ENCODE measurements around the gene ABTB2. TPM values are rescaled to one million over a fixed set of nuclear protein-coding genes. Genes with fewer than 3 reads are reported as not detected.

The ABTB2 gene
- total RNA-seq, 1 donor from 2014 or later: 32.9 TPM

GRCh38 chr11:34302046-34302921, 55.5 kb downstream of the ABTB2 start:
- H3K9me3 Mint-ChIP-seq: no peaks in the 10 kb centered on the region
- no peak overlapping the region for H3K4me3 Mint-ChIP-seq (ENCODE audit: low read depth)
- peak overlapping the region; percentile 3 for H3K27ac Mint-ChIP-seq
- no peak for DNase-seq (ENCODE audit: low spot score)
- H3K36me3 Mint-ChIP-seq (ENCODE audit: low read depth): no peaks in the 10 kb centered on the region
- intact Hi-C loops (cut with micrococcal nuclease): no loop called here
- peaks cover 25% of the 10 kb centered on the region for H3K4me1 Mint-ChIP-seq (ENCODE audit: low read depth)
- H3K27me3 Mint-ChIP-seq (ENCODE audit: low read depth): no peaks in the 10 kb centered on the region

- H3K27ac Mint-ChIP-seq: no peak overlapping the region
- H3K36me3 Mint-ChIP-seq (ENCODE audit: low read depth): no peaks in the 10 kb centered on the region
- peaks cover 28% of the 10 kb centered on the region for H3K4me1 Mint-ChIP-seq (ENCODE audit: low read depth)
- H3K9me3 Mint-ChIP-seq: no peaks in the 10 kb centered on the region
- no peak overlapping the region for H3K4me3 Mint-ChIP-seq (ENCODE audit: low read depth)
- H3K27me3 Mint-ChIP-seq (ENCODE audit: low read depth): no peaks in the 10 kb centered on the region
- intact Hi-C loops (cut with micrococcal nuclease): no loop called here
- DNase-seq (ENCODE audit: low spot score): no peak
These were observed 56.9 kb downstream of the ABTB2 start for GRCh38 chr11:34300926-34301295.

GRCh38 chr11:34300026-34300925, 57.5 kb downstream of the ABTB2 start:
- Mint-ChIP-seq H3K4me1 (ENCODE audit: low read depth) (peaks cover 28% of the 10 kb centered on the region), H3K9me3 (no peaks in the 10 kb centered on the region), H3K36me3 (ENCODE audit: low read depth) (no peaks in the 10 kb centered on the region), H3K4me3 (ENCODE audit: low read depth) (no peak overlapping the region), H3K27ac (no peak overlapping the region), H3K27me3 (ENCODE audit: low read depth) (no peaks in the 10 kb centered on the region)
- no peak for DNase-seq (ENCODE audit: low spot score)
- intact Hi-C loops (cut with micrococcal nuclease): no loop called here

- DNase-seq (ENCODE audit: low spot score): no peak
- Mint-ChIP-seq H3K4me1 (ENCODE audit: low read depth) (peaks cover 28% of the 10 kb centered on the region), H3K36me3 (ENCODE audit: low read depth) (no peaks in the 10 kb centered on the region), H3K4me3 (ENCODE audit: low read depth) (no peak overlapping the region), H3K27me3 (ENCODE audit: low read depth) (no peaks in the 10 kb centered on the region), H3K27ac (no peak overlapping the region), H3K9me3 (no peaks in the 10 kb centered on the region)
- intact Hi-C loops (cut with micrococcal nuclease): no loop called here
These were observed 58.4 kb downstream of the ABTB2 start for GRCh38 chr11:34299284-34299972.

GRCh38 chr11:34298871-34299270, 58.9 kb downstream of the ABTB2 start:
- Mint-ChIP-seq H3K27ac (no peak overlapping the region), H3K9me3 (no peaks in the 10 kb centered on the region), H3K36me3 (ENCODE audit: low read depth) (no peaks in the 10 kb centered on the region), H3K27me3 (ENCODE audit: low read depth) (no peaks in the 10 kb centered on the region), H3K4me1 (ENCODE audit: low read depth) (peaks cover 28% of the 10 kb centered on the region), H3K4me3 (ENCODE audit: low read depth) (no peak overlapping the region)
- intact Hi-C loops (cut with micrococcal nuclease): no loop called here
- DNase-seq (ENCODE audit: low spot score): no peak

- Mint-ChIP-seq H3K27ac (no peak overlapping the region), H3K9me3 (no peaks in the 10 kb centered on the region), H3K4me1 (ENCODE audit: low read depth) (peaks cover 12% of the 10 kb centered on the region), H3K4me3 (ENCODE audit: low read depth) (no peak overlapping the region), H3K27me3 (ENCODE audit: low read depth) (peaks cover 3% of the 10 kb centered on the region), H3K36me3 (ENCODE audit: low read depth) (peaks cover 4% of the 10 kb centered on the region)
- intact Hi-C loops (cut with micrococcal nuclease): no loop called here
- DNase-seq (ENCODE audit: low spot score): no peak
These were observed 61.4 kb downstream of the ABTB2 start for GRCh38 chr11:34296412-34296811.

- intact Hi-C loops (cut with micrococcal nuclease): no loop called here
- H3K4me3 Mint-ChIP-seq (ENCODE audit: low read depth): no peak overlapping the region
- peaks cover 4% of the 10 kb centered on the region for H3K36me3 Mint-ChIP-seq (ENCODE audit: low read depth)
- no peaks in the 10 kb centered on the region for H3K9me3 Mint-ChIP-seq
- peaks cover 3% of the 10 kb centered on the region for H3K27me3 Mint-ChIP-seq (ENCODE audit: low read depth)
- no peak overlapping the region for H3K27ac Mint-ChIP-seq
- peaks cover 5% of the 10 kb centered on the region for H3K4me1 Mint-ChIP-seq (ENCODE audit: low read depth)
- no peak for DNase-seq (ENCODE audit: low spot score)
These were observed 65.3 kb downstream of the ABTB2 start for GRCh38 chr11:34292546-34292945.

- H3K4me1 Mint-ChIP-seq (ENCODE audit: low read depth): peaks cover 5% of the 10 kb centered on the region
- peaks cover 3% of the 10 kb centered on the region for H3K27me3 Mint-ChIP-seq (ENCODE audit: low read depth)
- intact Hi-C loops (cut with micrococcal nuclease): no loop called here
- H3K36me3 Mint-ChIP-seq (ENCODE audit: low read depth): peaks cover 4% of the 10 kb centered on the region
- H3K4me3 Mint-ChIP-seq (ENCODE audit: low read depth): no peak overlapping the region
- DNase-seq (ENCODE audit: low spot score): no peak
- no peaks in the 10 kb centered on the region for H3K9me3 Mint-ChIP-seq
- H3K27ac Mint-ChIP-seq: no peak overlapping the region
These were observed 65.7 kb downstream of the ABTB2 start for GRCh38 chr11:34292111-34292510.

GRCh38 chr11:34290926-34291325, 66.9 kb downstream of the ABTB2 start:
- Mint-ChIP-seq H3K9me3 (no peaks in the 10 kb centered on the region), H3K36me3 (ENCODE audit: low read depth) (peaks cover 4% of the 10 kb centered on the region), H3K27me3 (ENCODE audit: low read depth) (peaks cover 3% of the 10 kb centered on the region), H3K4me3 (ENCODE audit: low read depth) (no peak overlapping the region), H3K27ac (no peak overlapping the region), H3K4me1 (ENCODE audit: low read depth) (peaks cover 2% of the 10 kb centered on the region)
- intact Hi-C loops (cut with micrococcal nuclease): no loop called here
- no peak for DNase-seq (ENCODE audit: low spot score)

- peaks cover 3% of the 10 kb centered on the region for H3K27me3 Mint-ChIP-seq (ENCODE audit: low read depth)
- no peak for DNase-seq (ENCODE audit: low spot score)
- peaks cover 4% of the 10 kb centered on the region for H3K36me3 Mint-ChIP-seq (ENCODE audit: low read depth)
- peaks cover 2% of the 10 kb centered on the region for H3K4me1 Mint-ChIP-seq (ENCODE audit: low read depth)
- H3K27ac Mint-ChIP-seq: no peak overlapping the region
- no peak overlapping the region for H3K4me3 Mint-ChIP-seq (ENCODE audit: low read depth)
- H3K9me3 Mint-ChIP-seq: no peaks in the 10 kb centered on the region
- intact Hi-C loops (cut with micrococcal nuclease): no loop called here
These were observed 69.3 kb downstream of the ABTB2 start for GRCh38 chr11:34288492-34288891.

GRCh38 chr11:34284811-34285481, 72.9 kb downstream of the ABTB2 start:
- DNase-seq (ENCODE audit: low spot score): no peak
- H3K4me1 Mint-ChIP-seq (ENCODE audit: low read depth): peaks cover 4% of the 10 kb centered on the region
- H3K9me3 Mint-ChIP-seq: no peaks in the 10 kb centered on the region
- no peaks in the 10 kb centered on the region for H3K36me3 Mint-ChIP-seq (ENCODE audit: low read depth)
- H3K27me3 Mint-ChIP-seq (ENCODE audit: low read depth): no peaks in the 10 kb centered on the region
- intact Hi-C loops (cut with micrococcal nuclease): no loop called here
- H3K4me3 Mint-ChIP-seq (ENCODE audit: low read depth): no peak overlapping the region
- H3K27ac Mint-ChIP-seq: no peak overlapping the region

GRCh38 chr11:34284156-34284555, 73.7 kb downstream of the ABTB2 start:
- H3K9me3 Mint-ChIP-seq: no peaks in the 10 kb centered on the region
- no peak overlapping the region for H3K4me3 Mint-ChIP-seq (ENCODE audit: low read depth)
- no peaks in the 10 kb centered on the region for H3K36me3 Mint-ChIP-seq (ENCODE audit: low read depth)
- intact Hi-C loops (cut with micrococcal nuclease): no loop called here
- no peak overlapping the region for H3K27ac Mint-ChIP-seq
- no peak for DNase-seq (ENCODE audit: low spot score)
- H3K4me1 Mint-ChIP-seq (ENCODE audit: low read depth): peaks cover 2% of the 10 kb centered on the region
- H3K27me3 Mint-ChIP-seq (ENCODE audit: low read depth): no peaks in the 10 kb centered on the region

Data from activated T-helper 2 cell treated with anti-CD3 and anti-CD28 coated beads, Interferon-gamma antibody, Interleukin-2, Interleukin-4, amounts not matched to agents 10 μg/mL and 5 μg/mL and 100 μg/mL, durations not matched to agents 14 hours and 24 hours and 36 hours (primary cell).